ENCODE measurements around the gene SLMAP. TPM values are rescaled to one million over a fixed set of nuclear protein-coding genes. Genes with fewer than 3 reads are reported as not detected.

The SLMAP gene
- total RNA-seq, 1 donor from 2014 or later, result 71.4 TPM

DNA sequence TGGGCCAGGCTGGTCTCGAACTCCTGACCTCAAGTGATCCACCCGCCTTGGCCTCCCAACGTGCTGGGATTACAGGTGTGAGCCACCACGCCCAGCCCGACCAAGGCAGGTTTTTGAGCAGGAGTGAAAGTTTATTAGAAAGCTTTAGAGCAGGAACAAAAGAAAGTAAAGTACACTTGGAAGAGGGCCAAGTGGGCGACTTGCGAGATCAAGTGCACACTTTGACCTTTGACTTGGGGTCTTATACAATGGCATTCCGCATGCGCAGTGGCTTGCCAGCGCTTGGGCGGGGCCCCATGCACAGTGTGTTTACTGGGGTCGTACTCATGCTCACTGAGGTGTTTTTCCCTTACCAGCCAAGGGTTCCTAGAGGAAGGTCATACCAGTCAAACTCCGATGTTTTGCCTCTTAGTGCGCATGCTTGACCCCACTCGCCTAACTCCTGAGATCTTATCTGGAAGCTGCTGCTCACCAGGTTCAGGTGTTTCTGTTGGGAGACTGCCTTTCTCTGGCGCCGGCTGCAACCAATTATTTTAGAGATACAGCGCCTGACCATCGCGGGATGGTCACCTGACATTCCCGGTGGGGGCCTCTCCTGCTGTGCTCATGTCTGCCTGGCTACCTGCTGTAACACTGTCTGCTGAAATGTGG lies 205.2 kb downstream of the SLMAP start:
- Histone ChIP-seq H3K4me1 (ENCODE audit: insufficient read depth, low read length) (peaks cover 24% of the 10 kb centered on the region), H3K9me3 (ENCODE audit: insufficient read depth, low read depth, low read length) (no peaks in the 10 kb centered on the region), H3K9ac (ENCODE audit: low read length) (no peak overlapping the region), H3K27me3 (ENCODE audit: insufficient read depth, low read length) (no peaks in the 10 kb centered on the region), H3K36me3 (ENCODE audit: insufficient read depth, low read length) (no peaks in the 10 kb centered on the region), H2AFZ (ENCODE audit: low read depth, low read length) (no peak overlapping the region), H3K4me3 (ENCODE audit: insufficient read depth, low read depth, low read length) (no peak overlapping the region), H3K27ac (ENCODE audit: low read depth, low read length) (no peak overlapping the region), H3K4me2 (ENCODE audit: low read length) (no peak overlapping the region), H4K20me1 (ENCODE audit: insufficient read depth, low read length) (no peaks in the 10 kb centered on the region), H3K79me2 (ENCODE audit: insufficient read depth, low read length) (no peaks in the 10 kb centered on the region)
- no peaks in the 10 kb centered on the region for H3K36me3 Mint-ChIP-seq (ENCODE audit: low read depth, unreplicated experiment)
- DNase-seq (ENCODE audit: low read depth) (no peak), FAIRE-seq (no peak)
- no peaks in the 10 kb centered on the region for H3K27me3 Mint-ChIP-seq (ENCODE audit: low read depth, unreplicated experiment)
- H3K27ac Mint-ChIP-seq (ENCODE audit: unreplicated experiment), result no peak overlapping the region
- H3K4me3 Mint-ChIP-seq (ENCODE audit: unreplicated experiment), result no peak overlapping the region
- peaks cover 9% of the 10 kb centered on the region for H3K4me1 Mint-ChIP-seq (ENCODE audit: low read depth, unreplicated experiment)
- TF ChIP-seq, protein P1, sequence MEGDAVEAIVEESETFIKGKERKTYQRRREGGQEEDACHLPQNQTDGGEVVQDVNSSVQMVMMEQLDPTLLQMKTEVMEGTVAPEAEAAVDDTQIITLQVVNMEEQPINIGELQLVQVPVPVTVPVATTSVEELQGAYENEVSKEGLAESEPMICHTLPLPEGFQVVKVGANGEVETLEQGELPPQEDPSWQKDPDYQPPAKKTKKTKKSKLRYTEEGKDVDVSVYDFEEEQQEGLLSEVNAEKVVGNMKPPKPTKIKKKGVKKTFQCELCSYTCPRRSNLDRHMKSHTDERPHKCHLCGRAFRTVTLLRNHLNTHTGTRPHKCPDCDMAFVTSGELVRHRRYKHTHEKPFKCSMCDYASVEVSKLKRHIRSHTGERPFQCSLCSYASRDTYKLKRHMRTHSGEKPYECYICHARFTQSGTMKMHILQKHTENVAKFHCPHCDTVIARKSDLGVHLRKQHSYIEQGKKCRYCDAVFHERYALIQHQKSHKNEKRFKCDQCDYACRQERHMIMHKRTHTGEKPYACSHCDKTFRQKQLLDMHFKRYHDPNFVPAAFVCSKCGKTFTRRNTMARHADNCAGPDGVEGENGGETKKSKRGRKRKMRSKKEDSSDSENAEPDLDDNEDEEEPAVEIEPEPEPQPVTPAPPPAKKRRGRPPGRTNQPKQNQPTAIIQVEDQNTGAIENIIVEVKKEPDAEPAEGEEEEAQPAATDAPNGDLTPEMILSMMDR (IDR thresholded peaks at IDR 0.05; ENCODE audit: insufficient read depth, low read depth, low read length), result no peak
- TF ChIP-seq EZH2 (IDR thresholded peaks at IDR 0.05; ENCODE audit: insufficient read depth, low read length), result no peak
- H3K9me3 Mint-ChIP-seq (ENCODE audit: unreplicated experiment), result no peaks in the 10 kb centered on the region

DNA sequence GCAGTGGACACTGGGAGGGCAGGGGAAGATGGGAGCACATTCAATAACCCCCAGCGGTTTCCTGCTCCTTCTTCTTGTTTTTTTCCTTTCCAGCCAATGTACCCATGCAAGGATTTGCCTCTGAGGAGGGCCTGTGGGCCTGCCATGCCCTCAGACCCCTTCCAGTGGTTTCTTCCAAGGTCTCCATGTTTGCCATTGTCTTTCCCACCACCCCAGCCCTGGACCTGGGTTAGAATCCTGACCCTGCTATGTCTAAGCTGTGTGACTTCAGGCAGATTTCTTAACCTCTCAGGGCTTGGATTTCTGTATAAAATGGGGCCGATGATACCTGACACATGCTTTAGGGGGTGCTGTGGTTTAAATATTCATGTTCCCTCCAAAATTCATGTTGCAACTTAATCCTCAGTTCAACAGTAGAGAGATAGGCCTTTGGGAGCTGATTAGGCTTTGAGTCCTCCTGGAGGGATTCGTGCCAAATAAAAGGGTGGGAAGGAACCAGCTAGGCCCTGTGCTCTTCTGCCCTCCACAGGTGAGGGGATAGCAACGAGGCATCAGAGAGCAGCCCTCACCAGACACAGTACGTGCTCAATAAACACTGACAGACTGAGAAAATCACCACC lies 205.8 kb downstream of the SLMAP start:
- Mint-ChIP-seq H3K4me1 (ENCODE audit: low read depth, unreplicated experiment) (peaks cover 9% of the 10 kb centered on the region), H3K27me3 (ENCODE audit: low read depth, unreplicated experiment) (no peaks in the 10 kb centered on the region), H3K4me3 (ENCODE audit: unreplicated experiment) (no peak overlapping the region), H3K36me3 (ENCODE audit: low read depth, unreplicated experiment) (no peaks in the 10 kb centered on the region), H3K27ac (ENCODE audit: unreplicated experiment) (no peak overlapping the region), H3K9me3 (ENCODE audit: unreplicated experiment) (no peaks in the 10 kb centered on the region)
- Histone ChIP-seq H2AFZ (ENCODE audit: low read depth, low read length) (no peak overlapping the region), H3K9ac (ENCODE audit: low read length) (no peak overlapping the region), H4K20me1 (ENCODE audit: insufficient read depth, low read length) (no peaks in the 10 kb centered on the region), H3K9me3 (ENCODE audit: insufficient read depth, low read depth, low read length) (no peaks in the 10 kb centered on the region), H3K4me3 (ENCODE audit: insufficient read depth, low read depth, low read length) (no peak overlapping the region), H3K27ac (ENCODE audit: low read depth, low read length) (no peak overlapping the region), H3K27me3 (ENCODE audit: insufficient read depth, low read length) (no peaks in the 10 kb centered on the region), H3K4me2 (ENCODE audit: low read length) (no peak overlapping the region), H3K4me1 (ENCODE audit: insufficient read depth, low read length) (peaks cover 19% of the 10 kb centered on the region), H3K36me3 (ENCODE audit: insufficient read depth, low read length) (no peaks in the 10 kb centered on the region), H3K79me2 (ENCODE audit: insufficient read depth, low read length) (no peaks in the 10 kb centered on the region)
- no peak for DNase-seq (ENCODE audit: low read depth)
- TF ChIP-seq, protein P1 (IDR thresholded peaks at IDR 0.05; ENCODE audit: insufficient read depth, low read depth, low read length), result peak; percentile 41
- no peak for TF ChIP-seq EZH2 (IDR thresholded peaks at IDR 0.05; ENCODE audit: insufficient read depth, low read length)
- FAIRE-seq, result no peak

DNA sequence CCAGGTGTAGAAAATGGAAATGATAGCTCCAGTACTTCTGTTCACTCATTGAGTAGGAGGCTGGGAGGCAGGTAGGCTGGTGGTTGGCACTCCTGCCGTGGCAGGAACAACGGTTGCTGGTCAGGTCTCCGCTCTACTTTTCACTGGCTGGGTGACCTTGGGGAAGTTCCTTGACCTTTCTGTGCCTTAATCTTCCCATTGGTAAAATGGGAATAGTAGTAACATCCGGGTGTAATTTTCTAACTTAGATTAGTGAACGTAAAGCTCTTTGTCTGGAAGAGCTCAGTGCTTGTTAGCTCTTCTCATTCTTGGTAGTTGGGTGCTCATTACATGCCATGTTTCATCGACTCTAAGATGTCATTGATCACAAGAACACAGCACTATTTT lies 206.3 kb downstream of the SLMAP start:
- Histone ChIP-seq H2AFZ (ENCODE audit: low read depth, low read length) (no peak overlapping the region), H3K4me1 (ENCODE audit: insufficient read depth, low read length) (peaks cover 19% of the 10 kb centered on the region), H3K4me2 (ENCODE audit: low read length) (no peak overlapping the region), H3K27me3 (ENCODE audit: insufficient read depth, low read length) (no peaks in the 10 kb centered on the region), H3K9ac (ENCODE audit: low read length) (no peak overlapping the region), H3K27ac (ENCODE audit: low read depth, low read length) (no peak overlapping the region), H4K20me1 (ENCODE audit: insufficient read depth, low read length) (no peaks in the 10 kb centered on the region), H3K79me2 (ENCODE audit: insufficient read depth, low read length) (no peaks in the 10 kb centered on the region), H3K36me3 (ENCODE audit: insufficient read depth, low read length) (no peaks in the 10 kb centered on the region), H3K9me3 (ENCODE audit: insufficient read depth, low read depth, low read length) (no peaks in the 10 kb centered on the region), H3K4me3 (ENCODE audit: insufficient read depth, low read depth, low read length) (no peak overlapping the region)
- TF ChIP-seq, protein P1 (IDR thresholded peaks at IDR 0.05; ENCODE audit: insufficient read depth, low read depth, low read length), result no peak
- no peak for TF ChIP-seq EZH2 (IDR thresholded peaks at IDR 0.05; ENCODE audit: insufficient read depth, low read length)
- no peaks in the 10 kb centered on the region for H3K36me3 Mint-ChIP-seq (ENCODE audit: low read depth, unreplicated experiment)
- H3K27me3 Mint-ChIP-seq (ENCODE audit: low read depth, unreplicated experiment), result no peaks in the 10 kb centered on the region
- DNase-seq (ENCODE audit: low read depth) (no peak), FAIRE-seq (no peak)
- peaks cover 9% of the 10 kb centered on the region for H3K4me1 Mint-ChIP-seq (ENCODE audit: low read depth, unreplicated experiment)
- H3K4me3 Mint-ChIP-seq (ENCODE audit: unreplicated experiment), result no peak overlapping the region
- H3K9me3 Mint-ChIP-seq (ENCODE audit: unreplicated experiment), result peaks cover 2% of the 10 kb centered on the region
- no peak overlapping the region for H3K27ac Mint-ChIP-seq (ENCODE audit: unreplicated experiment)
